ENCODE measurements around the gene ZNF286A. TPM values are rescaled to one million over a fixed set of nuclear protein-coding genes. Genes with fewer than 3 reads are reported as not detected.
"Not testable (repeated sequence)": the region's sequence is repeated elsewhere in the genome, so short reads cannot be mapped to it uniquely, and the experiment has no call there.

Gene ZNF286A
- total RNA-seq, 1 donor from 2014 or later: 35.0 TPM

DNA sequence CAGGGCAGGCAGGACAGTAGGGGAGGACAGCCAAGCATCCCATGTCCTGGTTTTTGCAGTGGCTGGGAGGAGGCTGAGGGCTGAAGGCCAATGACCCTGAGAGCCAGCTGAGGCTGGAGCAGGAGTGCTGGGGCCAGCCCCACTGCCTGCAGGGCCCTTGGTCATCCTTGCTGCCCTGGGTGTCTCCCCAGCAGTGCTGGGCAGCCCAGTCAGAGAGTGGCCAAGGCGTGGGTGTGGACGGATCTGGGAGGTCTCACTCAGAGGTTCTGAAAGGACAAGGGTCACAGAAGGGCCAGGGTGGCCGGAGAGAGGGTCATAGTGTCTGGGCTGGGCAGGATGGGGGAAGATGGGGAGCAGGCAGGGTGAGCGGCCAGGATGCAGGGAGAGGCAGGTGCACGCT is 37.0 kb downstream of the ZNF286A start:
- not testable (repeated sequence) for H3K9me3 Mint-ChIP-seq (ENCODE audit: low read depth); DNase-seq (ENCODE audit: low spot score); H3K36me3 Mint-ChIP-seq (ENCODE audit: low read depth); H3K4me1 Mint-ChIP-seq (ENCODE audit: low read depth); H3K27ac Mint-ChIP-seq (ENCODE audit: unreplicated experiment); H3K27me3 Mint-ChIP-seq (ENCODE audit: low read depth); H3K4me3 Mint-ChIP-seq (ENCODE audit: unreplicated experiment)

DNA sequence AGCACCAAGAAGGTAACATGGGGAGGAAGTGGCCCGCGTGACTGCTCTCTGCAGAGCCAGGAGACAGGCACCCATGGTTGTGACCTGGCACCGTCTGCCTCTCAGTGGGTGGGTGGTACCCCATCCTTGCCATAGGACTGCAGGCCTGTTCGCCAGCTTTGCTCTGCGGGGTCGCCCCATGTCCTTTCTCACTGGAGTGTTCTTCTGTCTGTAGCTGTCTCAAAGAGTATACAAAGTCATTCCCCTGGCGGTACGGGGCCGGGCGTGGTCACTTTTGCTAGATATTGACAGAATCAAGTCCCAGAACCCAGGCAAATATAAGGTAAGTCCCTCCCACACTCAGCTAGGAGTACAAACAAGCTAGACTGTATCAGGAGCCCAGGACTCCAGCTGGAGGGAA is 38.5 kb downstream of the ZNF286A start:
- Mint-ChIP-seq H3K4me3 (ENCODE audit: unreplicated experiment) (no peak overlapping the region), H3K36me3 (ENCODE audit: low read depth) (no peaks in the 10 kb centered on the region)

DNA sequence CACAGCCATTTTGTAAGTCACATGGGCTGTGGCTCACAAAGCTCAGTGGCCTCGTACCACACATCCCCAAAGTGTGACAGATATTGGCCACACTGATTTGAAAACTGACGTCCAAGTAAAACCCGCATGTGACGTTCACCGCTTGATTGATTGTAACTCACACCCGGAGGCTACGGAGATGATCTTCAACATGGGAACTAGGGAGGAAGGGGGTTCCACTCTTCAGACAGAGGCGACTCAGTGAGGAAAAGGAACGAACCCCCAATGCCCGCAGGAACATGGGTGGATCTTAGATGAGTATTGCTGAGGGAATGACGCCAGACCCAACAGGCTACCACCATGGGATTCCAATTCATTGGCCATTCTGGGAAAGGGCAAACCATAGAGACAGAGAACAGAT is 39.7 kb downstream of the ZNF286A start:
- not testable (repeated sequence) for H3K4me1 Mint-ChIP-seq (ENCODE audit: low read depth); H3K4me3 Mint-ChIP-seq (ENCODE audit: unreplicated experiment); H3K27ac Mint-ChIP-seq (ENCODE audit: unreplicated experiment); H3K36me3 Mint-ChIP-seq (ENCODE audit: low read depth); H3K27me3 Mint-ChIP-seq (ENCODE audit: low read depth); H3K9me3 Mint-ChIP-seq (ENCODE audit: low read depth); DNase-seq (ENCODE audit: low spot score)

More for the DNA sequence above, 38.5 kb downstream of the ZNF286A start:
- Mint-ChIP-seq H3K9me3 (ENCODE audit: low read depth) (no peaks in the 10 kb centered on the region), H3K27ac (ENCODE audit: unreplicated experiment) (no peak overlapping the region), H3K27me3 (ENCODE audit: low read depth) (peaks cover 4% of the 10 kb centered on the region), H3K4me1 (ENCODE audit: low read depth) (no peaks in the 10 kb centered on the region)
- TF ChIP-seq, protein P1, sequence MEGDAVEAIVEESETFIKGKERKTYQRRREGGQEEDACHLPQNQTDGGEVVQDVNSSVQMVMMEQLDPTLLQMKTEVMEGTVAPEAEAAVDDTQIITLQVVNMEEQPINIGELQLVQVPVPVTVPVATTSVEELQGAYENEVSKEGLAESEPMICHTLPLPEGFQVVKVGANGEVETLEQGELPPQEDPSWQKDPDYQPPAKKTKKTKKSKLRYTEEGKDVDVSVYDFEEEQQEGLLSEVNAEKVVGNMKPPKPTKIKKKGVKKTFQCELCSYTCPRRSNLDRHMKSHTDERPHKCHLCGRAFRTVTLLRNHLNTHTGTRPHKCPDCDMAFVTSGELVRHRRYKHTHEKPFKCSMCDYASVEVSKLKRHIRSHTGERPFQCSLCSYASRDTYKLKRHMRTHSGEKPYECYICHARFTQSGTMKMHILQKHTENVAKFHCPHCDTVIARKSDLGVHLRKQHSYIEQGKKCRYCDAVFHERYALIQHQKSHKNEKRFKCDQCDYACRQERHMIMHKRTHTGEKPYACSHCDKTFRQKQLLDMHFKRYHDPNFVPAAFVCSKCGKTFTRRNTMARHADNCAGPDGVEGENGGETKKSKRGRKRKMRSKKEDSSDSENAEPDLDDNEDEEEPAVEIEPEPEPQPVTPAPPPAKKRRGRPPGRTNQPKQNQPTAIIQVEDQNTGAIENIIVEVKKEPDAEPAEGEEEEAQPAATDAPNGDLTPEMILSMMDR (IDR thresholded peaks at IDR 0.05): no peak
- DNase-seq (ENCODE audit: low spot score): no peak

DNA sequence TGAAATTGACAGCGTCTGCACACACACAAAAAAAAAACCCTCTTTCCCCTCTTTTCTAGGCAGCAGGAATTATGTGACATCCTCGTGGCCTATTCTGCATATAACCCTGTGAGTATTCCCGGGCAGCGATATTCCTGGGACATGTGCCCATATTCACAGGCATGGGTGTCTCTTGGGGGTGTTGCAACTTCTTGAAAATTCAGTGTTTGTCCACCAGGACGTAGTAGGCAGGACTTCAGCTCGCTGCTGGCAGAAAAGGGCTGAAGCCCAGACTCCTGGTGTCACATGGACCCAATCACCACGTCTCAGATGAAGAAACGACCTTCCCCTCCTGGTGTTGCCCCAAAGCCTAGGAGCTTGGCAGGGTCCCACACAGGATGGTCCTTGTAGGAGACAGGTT is 40.5 kb downstream of the ZNF286A start:
- H3K27ac Mint-ChIP-seq (ENCODE audit: unreplicated experiment); H3K9me3 Mint-ChIP-seq (ENCODE audit: low read depth); DNase-seq (ENCODE audit: low spot score); H3K4me1 Mint-ChIP-seq (ENCODE audit: low read depth); H3K4me3 Mint-ChIP-seq (ENCODE audit: unreplicated experiment); H3K27me3 Mint-ChIP-seq (ENCODE audit: low read depth); H3K36me3 Mint-ChIP-seq (ENCODE audit: low read depth): not testable (repeated sequence)
- TF ChIP-seq, protein P1 (IDR thresholded peaks at IDR 0.05): peak; percentile 35

DNA sequence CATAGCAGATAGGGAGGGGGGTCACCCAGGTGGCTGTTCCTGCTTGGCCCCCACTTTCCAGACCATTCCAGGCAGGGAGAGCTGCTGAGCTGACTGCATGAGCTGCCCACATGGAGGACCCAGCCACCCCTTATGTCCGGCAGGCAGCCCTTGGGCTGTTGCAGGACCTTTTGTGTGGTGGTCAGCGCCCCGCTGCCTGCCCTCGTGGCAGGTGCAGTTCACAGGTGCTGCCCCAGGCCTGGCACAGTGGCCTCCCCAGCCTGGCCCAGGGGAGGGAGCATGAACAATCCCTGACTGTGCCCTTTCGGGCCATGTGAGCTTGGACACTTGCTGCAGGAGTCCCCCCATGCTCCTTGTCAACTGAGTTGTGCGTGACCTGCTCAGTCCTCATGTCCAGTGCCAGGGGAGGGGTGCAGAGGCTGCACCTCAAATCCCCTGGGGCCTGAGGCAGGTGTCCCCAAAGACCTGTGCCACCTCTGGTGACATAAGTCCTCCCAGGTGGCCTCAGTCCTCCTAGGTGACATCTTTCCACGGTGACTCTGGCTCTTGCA is 41.1 kb downstream of the ZNF286A start:
- Mint-ChIP-seq H3K27me3 (ENCODE audit: low read depth) (peaks cover 4% of the 10 kb centered on the region), H3K4me3 (ENCODE audit: unreplicated experiment) (no peak overlapping the region), H3K27ac (ENCODE audit: unreplicated experiment) (no peak overlapping the region), H3K4me1 (ENCODE audit: low read depth) (peaks cover 13% of the 10 kb centered on the region), H3K9me3 (ENCODE audit: low read depth) (no peaks in the 10 kb centered on the region), H3K36me3 (ENCODE audit: low read depth) (no peaks in the 10 kb centered on the region)
- DNase-seq (ENCODE audit: low spot score): no peak
- TF ChIP-seq, protein P1 (IDR thresholded peaks at IDR 0.05): no peak

DNA sequence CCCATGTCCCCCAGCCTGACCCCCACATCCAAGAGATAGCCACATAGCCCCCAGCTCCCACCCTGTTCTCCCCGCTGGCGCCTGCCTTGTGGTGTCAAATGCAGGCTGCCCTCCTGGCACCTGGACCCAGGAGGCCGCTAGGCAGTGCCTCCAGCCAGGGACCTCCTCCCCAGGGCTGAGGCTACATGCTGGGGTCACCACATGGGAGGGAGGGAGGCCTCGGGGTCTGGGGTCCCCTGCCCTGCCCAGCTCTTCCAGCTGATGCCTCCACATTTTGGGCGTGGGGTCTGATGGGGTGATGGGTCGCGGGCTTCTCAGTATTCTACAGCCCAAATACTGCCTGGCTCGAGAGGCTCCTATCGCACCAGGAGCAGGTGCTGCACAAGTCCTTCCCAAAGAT is 42.1 kb downstream of the ZNF286A start:
- Mint-ChIP-seq H3K9me3 (ENCODE audit: low read depth) (peaks cover 4% of the 10 kb centered on the region), H3K36me3 (ENCODE audit: low read depth) (no peaks in the 10 kb centered on the region), H3K4me1 (ENCODE audit: low read depth) (peaks cover 15% of the 10 kb centered on the region), H3K27me3 (ENCODE audit: low read depth) (peaks cover 4% of the 10 kb centered on the region), H3K27ac (ENCODE audit: unreplicated experiment) (no peak overlapping the region), H3K4me3 (ENCODE audit: unreplicated experiment) (no peak overlapping the region)
- TF ChIP-seq, protein P1 (IDR thresholded peaks at IDR 0.05): no peak
- DNase-seq (ENCODE audit: low spot score): no peak
